GM10847 (cell line): ENCODE results near the gene ACO2.

ENCODE experiments used
- POLR2A ChIP-seq: IDR thresholded peaks from 2 replicates; pipeline ENCODE4 v1.6.1; 2011; ENCODE audit not compliant: insufficient read length; ENCODE audit errors: extremely low read depth

ACO2 gene

GRCh38 chr22:41560095-41560471 is 91.2 kb downstream of the ACO2 start:
- no peak for TF ChIP-seq POLR2A

- no peak for TF ChIP-seq POLR2A
These were observed 92.4 kb downstream of the ACO2 start for GRCh38 chr22:41561335-41561734.

- no peak for TF ChIP-seq POLR2A
These were observed 92.9 kb downstream of the ACO2 start for GRCh38 chr22:41561788-41562187.

GRCh38 chr22:41562461-41562860 is 93.5 kb downstream of the ACO2 start:
- TF ChIP-seq POLR2A: no peak

GRCh38 chr22:41563051-41563711 is 94.3 kb downstream of the ACO2 start:
- no peak for TF ChIP-seq POLR2A

- no peak for TF ChIP-seq POLR2A
These were observed 95.6 kb downstream of the ACO2 start for GRCh38 chr22:41564563-41564962.

- no peak for TF ChIP-seq POLR2A
These were observed 96.6 kb downstream of the ACO2 start for GRCh38 chr22:41565403-41566054.

- no peak for TF ChIP-seq POLR2A
These were observed 98.5 kb downstream of the ACO2 start for GRCh38 chr22:41567512-41567768.

- TF ChIP-seq POLR2A: no peak
These were observed 99.9 kb downstream of the ACO2 start for GRCh38 chr22:41568811-41569210.

- no peak for TF ChIP-seq POLR2A
These were observed 101.3 kb downstream of the ACO2 start for GRCh38 chr22:41570221-41570620.

GRCh38 chr22:41571786-41572185 is 102.9 kb downstream of the ACO2 start:
- no peak for TF ChIP-seq POLR2A

GRCh38 chr22:41573677-41574076 is 104.8 kb downstream of the ACO2 start:
- no peak for TF ChIP-seq POLR2A

- no peak for TF ChIP-seq POLR2A
These were observed 106.0 kb downstream of the ACO2 start for GRCh38 chr22:41574847-41575381.

- no peak for TF ChIP-seq POLR2A
These were observed 106.6 kb downstream of the ACO2 start for GRCh38 chr22:41575533-41575932.

- TF ChIP-seq POLR2A: no peak
These were observed 108.0 kb downstream of the ACO2 start for GRCh38 chr22:41576877-41577276.

GRCh38 chr22:41578114-41578513 is 109.2 kb downstream of the ACO2 start:
- TF ChIP-seq POLR2A: no peak
